Panc1 (cell line): ENCODE results near the gene TENM3. TPM values are rescaled to one million over a fixed set of nuclear protein-coding genes. Genes with fewer than 3 reads are reported as not detected.
"Not testable (repeated sequence)": the region's sequence is repeated elsewhere in the genome, so short reads cannot be mapped to it uniquely, and the experiment has no call there.

Source experiments
- ATAC-seq: fragments of 200-7000 bp; cut with Tn5 transposase; 2 replicates; pipeline ENCODE4 v1.9.1; 2020; ENCODE audit warnings: mild to moderate bottlenecking, moderate library complexity
- BruUV-seq: library from RNA; stranded (reverse); fragments of 400-500 nt; replicated peaks from 2 replicates; lab custom pipeline; 2021; lab: Mats Ljungman, UMichigan
- CTCF ChIA-PET: fragments of 300-600 bp; sonication (Branson Sonifier 250); formaldehyde crosslinking; loops from one replicate; lab custom pipeline; 2022; ENCODE audit warnings: antibody characterized with exemption; lab: Charles Lee
- POLR2A ChIA-PET: fragments of 300-600 bp; sonication (Branson Sonifier 250); formaldehyde crosslinking; loops from one replicate; lab custom pipeline; 2022; ENCODE audit warnings: antibody characterized with exemption; lab: Charles Lee
- DNase-seq: peaks from one replicate; pipeline ENCODE4 v3.0.0-alpha.2; 2010; ENCODE audit warnings: low read depth, low spot score
- H3K27ac ChIP-seq: 2 replicates; pipeline ENCODE4 v1.5.1; 2011; ENCODE audit warnings: mild to moderate bottlenecking, low read length, inconsistent platforms
- H3K27me3 ChIP-seq: fragments of 200-500 bp; sonication (Bioruptor generic); 2 replicates; pipeline ENCODE4 v1.6.0; 2014; ENCODE audit warnings: low read length, inconsistent platforms; ENCODE audit not compliant: control insufficient read depth, insufficient read depth
- H3K36me3 ChIP-seq: fragments of 200-500 bp; sonication (Bioruptor generic); 2 replicates; pipeline ENCODE4 v1.5.1; 2014; ENCODE audit warnings: inconsistent platforms, mild to moderate bottlenecking, low read length, moderate library complexity; ENCODE audit not compliant: control insufficient read depth, insufficient read depth
- H3K4me1 ChIP-seq: 2 replicates; pipeline ENCODE4 v1.5.1; 2011; ENCODE audit warnings: inconsistent platforms, mild to moderate bottlenecking, low read length, moderate library complexity; ENCODE audit not compliant: control insufficient read depth, insufficient read depth
- H3K4me3 ChIP-seq, 2 experiments: 2 replicates each; pipeline ENCODE4 v1.5.1; 2011 to 2012; ENCODE audit warnings: low read depth in 2 of 2, low read length in 2 of 2, mild to moderate bottlenecking in 2 of 2, inconsistent platforms in 1 of 2, moderate library complexity in 1 of 2
- H3K9me3 ChIP-seq: fragments of 200-500 bp; sonication (Bioruptor generic); 2 replicates; pipeline ENCODE4 v1.5.1; 2014; ENCODE audit warnings: low read depth, mild to moderate bottlenecking, inconsistent platforms, low read length, moderate library complexity; ENCODE audit not compliant: control insufficient read depth, insufficient read depth
- CTCF ChIP-seq: fragments of 450-650 bp; IDR thresholded peaks from 2 replicates; pipeline ENCODE4 v1.5.1; 2017; ENCODE audit warnings: mild to moderate bottlenecking
- POLR2AphosphoS5 ChIP-seq: IDR thresholded peaks from 2 replicates; pipeline ENCODE4 v1.6.1; 2012; ENCODE audit warnings: mild to moderate bottlenecking, low read depth, low read length, moderate library complexity
- REST ChIP-seq, 2 experiments: IDR thresholded peaks; 2 replicates each; pipeline ENCODE4 v1.6.1; 2011 to 2012; ENCODE audit warnings: low read depth in 2 of 2, control low read depth in 1 of 2, low read length in 1 of 2, mild to moderate bottlenecking in 1 of 2, moderate library complexity in 1 of 2; ENCODE audit not compliant: insufficient read depth in 1 of 2
- SIN3A ChIP-seq: IDR thresholded peaks from 2 replicates; pipeline ENCODE4 v1.6.1; 2012; ENCODE audit warnings: low read depth, mild to moderate bottlenecking, low read length, moderate library complexity, borderline replicate concordance; ENCODE audit not compliant: insufficient read depth
- TCF7L2 ChIP-seq: IDR thresholded peaks from 2 replicates; pipeline ENCODE4 v1.6.1; 2011; ENCODE audit warnings: mild to moderate bottlenecking, low read depth, low read length, inconsistent platforms
- in situ Hi-C: cut with HindIII; loops from 2 replicates; pipeline ENCODE4 v1.10.0; 2016; ENCODE audit warnings: low sequenced_read_pairs, low pct_unique_long_range_greater_than_20kb
- intact Hi-C: fragments of 100-400 bp; cut with micrococcal nuclease; formaldehyde crosslinking; loops from one replicate; pipeline ENCODE4 v1.10.0; 2022; ENCODE audit not compliant: unreplicated experiment
- total RNA-seq: library from RNA; stranded (reverse); gene quantifications from one replicate; pipeline ENCODE4 v1.2.1, GENCODE V29; 2021; ENCODE audit not compliant: unreplicated experiment

Gene TENM3
- total RNA-seq, 1 experiment from 2014 or later: 0.95 TPM

GRCh38 chr4:182238355-182238931 lies 4.8 kb upstream of the TENM3 start:
- intact Hi-C loops (no loop called here), in situ Hi-C loops (no loop called here)
- Histone ChIP-seq H3K4me1 (no peaks in the 10 kb centered on the region), H3K27ac (no peak overlapping the region), H3K4me3 (no peak overlapping the region), H3K27me3 (no peaks in the 10 kb centered on the region), H3K36me3 (no peaks in the 10 kb centered on the region), H3K9me3 (no peaks in the 10 kb centered on the region)
- no TSS peak for BruUV-seq
- ATAC-seq: no peak
- TF ChIP-seq POLR2AphosphoS5 (no peak), REST (IDR thresholded peaks at IDR 0.05; ENCODE audit: insufficient read depth in 1 of 2, low read depth in 2 of 2, low read length in 1 of 2) (no peak), TCF7L2 (no peak), SIN3A (no peak), CTCF (no peak)
- ChIA-PET POLR2A (no interaction called here), CTCF (no interaction called here)
- DNase-seq: no peak

- BruUV-seq: no TSS peak
- Histone ChIP-seq H3K27me3 (no peaks in the 10 kb centered on the region), H3K36me3 (no peaks in the 10 kb centered on the region), H3K4me3 (no peak overlapping the region), H3K4me1 (no peaks in the 10 kb centered on the region), H3K27ac (no peak overlapping the region), H3K9me3 (no peaks in the 10 kb centered on the region)
- ChIA-PET POLR2A (no interaction called here), CTCF (no interaction called here)
- DNase-seq (no peak), ATAC-seq (no peak)
- TF ChIP-seq TCF7L2 (no peak), POLR2AphosphoS5 (no peak), SIN3A (no peak), REST (IDR thresholded peaks at IDR 0.05; ENCODE audit: insufficient read depth in 1 of 2, low read depth in 2 of 2, low read length in 1 of 2) (no peak), CTCF (no peak)
- in situ Hi-C loops: no loop called here
- intact Hi-C loops: no loop called here
Measured at GRCh38 chr4:182240161-182241130, 2.8 kb upstream of the TENM3 start.

- CTCF ChIA-PET, H3K27ac ChIP-seq, ATAC-seq, H3K36me3 ChIP-seq, H3K27me3 ChIP-seq, BruUV-seq, POLR2A ChIA-PET, in situ Hi-C loops, DNase-seq, H3K9me3 ChIP-seq, intact Hi-C loops, H3K4me1 ChIP-seq, H3K4me3 ChIP-seq: not testable (repeated sequence)
Measured at GRCh38 chr4:182242260-182242659, 942 bp upstream of the TENM3 start.
